ENCODE data around the gene AQP7.

- TF ChIP-seq, protein P1, sequence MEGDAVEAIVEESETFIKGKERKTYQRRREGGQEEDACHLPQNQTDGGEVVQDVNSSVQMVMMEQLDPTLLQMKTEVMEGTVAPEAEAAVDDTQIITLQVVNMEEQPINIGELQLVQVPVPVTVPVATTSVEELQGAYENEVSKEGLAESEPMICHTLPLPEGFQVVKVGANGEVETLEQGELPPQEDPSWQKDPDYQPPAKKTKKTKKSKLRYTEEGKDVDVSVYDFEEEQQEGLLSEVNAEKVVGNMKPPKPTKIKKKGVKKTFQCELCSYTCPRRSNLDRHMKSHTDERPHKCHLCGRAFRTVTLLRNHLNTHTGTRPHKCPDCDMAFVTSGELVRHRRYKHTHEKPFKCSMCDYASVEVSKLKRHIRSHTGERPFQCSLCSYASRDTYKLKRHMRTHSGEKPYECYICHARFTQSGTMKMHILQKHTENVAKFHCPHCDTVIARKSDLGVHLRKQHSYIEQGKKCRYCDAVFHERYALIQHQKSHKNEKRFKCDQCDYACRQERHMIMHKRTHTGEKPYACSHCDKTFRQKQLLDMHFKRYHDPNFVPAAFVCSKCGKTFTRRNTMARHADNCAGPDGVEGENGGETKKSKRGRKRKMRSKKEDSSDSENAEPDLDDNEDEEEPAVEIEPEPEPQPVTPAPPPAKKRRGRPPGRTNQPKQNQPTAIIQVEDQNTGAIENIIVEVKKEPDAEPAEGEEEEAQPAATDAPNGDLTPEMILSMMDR (IDR thresholded peaks at IDR 0.05): no peak
- TF ChIP-seq POLR2A (IDR thresholded peaks at IDR 0.05) (no peak), POLR2AphosphoS5 (IDR thresholded peaks at IDR 0.05) (no peak)
Measured at GRCh38 chr9:33435821-33436277, 33.5 kb upstream of the AQP7 start.
